ENCODE data around the gene PHLDA3. TPM values are rescaled to one million over a fixed set of nuclear protein-coding genes. Genes with fewer than 3 reads are reported as not detected.

Gene PHLDA3
- total RNA-seq, 1 donor from 2014 or later, result 21.2 TPM

- H3K27me3 Mint-ChIP-seq, result peaks cover 9% of the 10 kb centered on the region
- DNase-seq (ENCODE audit: low spot score, unreplicated experiment), result no peak
- no peak overlapping the region for H3K27ac Mint-ChIP-seq
- H3K9me3 Mint-ChIP-seq (ENCODE audit: low read depth), result no peaks in the 10 kb centered on the region
- H3K4me3 Mint-ChIP-seq (ENCODE audit: low read depth), result no peak overlapping the region
- TF ChIP-seq CTCF (IDR thresholded peaks at IDR 0.05; ENCODE audit: unreplicated experiment), result no peak
- peaks cover 2% of the 10 kb centered on the region for H3K4me1 Mint-ChIP-seq (ENCODE audit: low read depth)
- no peaks in the 10 kb centered on the region for H3K36me3 Mint-ChIP-seq (ENCODE audit: insufficient read depth)
Measured at GRCh38 chr1:201424146-201424545, 44.8 kb downstream of the PHLDA3 start.

GRCh38 chr1:201423655-201424054, 45.3 kb downstream of the PHLDA3 start:
- Mint-ChIP-seq H3K27me3 (peaks cover 9% of the 10 kb centered on the region), H3K4me3 (ENCODE audit: low read depth) (no peak overlapping the region), H3K9me3 (ENCODE audit: low read depth) (no peaks in the 10 kb centered on the region), H3K36me3 (ENCODE audit: insufficient read depth) (no peaks in the 10 kb centered on the region), H3K4me1 (ENCODE audit: low read depth) (peaks cover 2% of the 10 kb centered on the region), H3K27ac (no peak overlapping the region)
- no peak for DNase-seq (ENCODE audit: low spot score, unreplicated experiment)
- TF ChIP-seq CTCF (IDR thresholded peaks at IDR 0.05; ENCODE audit: unreplicated experiment), result no peak

- H3K36me3 Mint-ChIP-seq (ENCODE audit: insufficient read depth), result no peaks in the 10 kb centered on the region
- no peaks in the 10 kb centered on the region for H3K9me3 Mint-ChIP-seq (ENCODE audit: low read depth)
- H3K27me3 Mint-ChIP-seq, result peaks cover 9% of the 10 kb centered on the region
- H3K4me1 Mint-ChIP-seq (ENCODE audit: low read depth), result peaks cover 2% of the 10 kb centered on the region
- no peak for DNase-seq (ENCODE audit: low spot score, unreplicated experiment)
- no peak overlapping the region for H3K27ac Mint-ChIP-seq
- no peak overlapping the region for H3K4me3 Mint-ChIP-seq (ENCODE audit: low read depth)
- TF ChIP-seq CTCF (IDR thresholded peaks at IDR 0.05; ENCODE audit: unreplicated experiment), result no peak
Measured at GRCh38 chr1:201422436-201423030, 46.5 kb downstream of the PHLDA3 start.

GRCh38 chr1:201422026-201422425, 47.0 kb downstream of the PHLDA3 start:
- no peaks in the 10 kb centered on the region for H3K9me3 Mint-ChIP-seq (ENCODE audit: low read depth)
- no peak for TF ChIP-seq CTCF (IDR thresholded peaks at IDR 0.05; ENCODE audit: unreplicated experiment)
- no peak for DNase-seq (ENCODE audit: low spot score, unreplicated experiment)
- H3K27me3 Mint-ChIP-seq, result peaks cover 9% of the 10 kb centered on the region
- H3K4me1 Mint-ChIP-seq (ENCODE audit: low read depth), result peaks cover 2% of the 10 kb centered on the region
- H3K36me3 Mint-ChIP-seq (ENCODE audit: insufficient read depth), result no peaks in the 10 kb centered on the region
- H3K27ac Mint-ChIP-seq, result no peak overlapping the region
- no peak overlapping the region for H3K4me3 Mint-ChIP-seq (ENCODE audit: low read depth)

GRCh38 chr1:201421041-201421440, 47.9 kb downstream of the PHLDA3 start:
- Mint-ChIP-seq H3K27me3 (peaks cover 9% of the 10 kb centered on the region), H3K27ac (no peak overlapping the region), H3K9me3 (ENCODE audit: low read depth) (no peaks in the 10 kb centered on the region), H3K4me1 (ENCODE audit: low read depth) (peaks cover 2% of the 10 kb centered on the region), H3K36me3 (ENCODE audit: insufficient read depth) (peaks cover 2% of the 10 kb centered on the region), H3K4me3 (ENCODE audit: low read depth) (no peak overlapping the region)
- TF ChIP-seq CTCF (IDR thresholded peaks at IDR 0.05; ENCODE audit: unreplicated experiment), result no peak
- no peak for DNase-seq (ENCODE audit: low spot score, unreplicated experiment)
